HG02642 (cell line): ENCODE measurements around the gene CLK2.
"Not testable (repeated sequence)": the region's sequence is repeated elsewhere in the genome, so short reads cannot be mapped to it uniquely, and the experiment has no call there.

Experiments
- ATAC-seq: cut with Tn5 transposase; IDR thresholded peaks from one replicate; pipeline ENCODE4 v1.9.1; 2021; ENCODE audit warnings: mild to moderate bottlenecking; ENCODE audit not compliant: unreplicated experiment, poor library complexity

Gene CLK2

GRCh38 chr1:155218854-155219591, 54.3 kb downstream of the CLK2 start:
- ATAC-seq: no peak

- not testable (repeated sequence) for ATAC-seq
Measured at GRCh38 chr1:155214702-155215101, 58.6 kb downstream of the CLK2 start.
